ES-I3 (cell line): ENCODE results near the gene ELL.
A peak's percentile ranks its signal among the peaks of the same experiment; 100 is the strongest.

Experiments
- H3K36me3 ChIP-seq: 2 replicates; pipeline ENCODE4 v1.6.1; 2013; ENCODE audit warnings: mild to moderate bottlenecking, low read length, control low read depth, moderate library complexity; ENCODE audit not compliant: insufficient read depth
- H3K4me1 ChIP-seq: 2 replicates; pipeline ENCODE4 v1.6.1; 2013; ENCODE audit warnings: mild to moderate bottlenecking, control low read depth, low read length; ENCODE audit not compliant: insufficient read depth
- H3K9ac ChIP-seq: 2 replicates; pipeline ENCODE4 v1.6.1; 2013; ENCODE audit warnings: low read depth, mild to moderate bottlenecking, low read length, moderate library complexity
- H3K9me3 ChIP-seq: 2 replicates; pipeline ENCODE4 v1.6.1; 2013; ENCODE audit warnings: mild to moderate bottlenecking, low read length, moderate library complexity; ENCODE audit not compliant: control insufficient read depth, insufficient read depth

Gene ELL

GRCh38 chr19:18424890-18425514, 96.9 kb downstream of the ELL start:
- Histone ChIP-seq H3K36me3 (no peaks in the 10 kb centered on the region), H3K9ac (no peak overlapping the region), H3K4me1 (peaks cover 6% of the 10 kb centered on the region; the same call in 1 of the 2 replicates), H3K9me3 (no peaks in the 10 kb centered on the region)

GRCh38 chr19:18424122-18424889, 97.6 kb downstream of the ELL start:
- Histone ChIP-seq H3K4me1 (peaks cover 6% of the 10 kb centered on the region; the same call in 1 of the 2 replicates), H3K9me3 (no peaks in the 10 kb centered on the region), H3K36me3 (no peaks in the 10 kb centered on the region), H3K9ac (no peak overlapping the region)

GRCh38 chr19:18423258-18424020, 98.4 kb downstream of the ELL start:
- no peaks in the 10 kb centered on the region for H3K9me3 ChIP-seq
- H3K36me3 ChIP-seq = no peaks in the 10 kb centered on the region
- no peak overlapping the region for H3K9ac ChIP-seq
- H3K4me1 ChIP-seq = peaks cover 6% of the 10 kb centered on the region; the same call in 1 of the 2 replicates

GRCh38 chr19:18422530-18423191, 99.2 kb downstream of the ELL start:
- Histone ChIP-seq H3K9ac (no peak overlapping the region), H3K36me3 (no peaks in the 10 kb centered on the region), H3K4me1 (peaks cover 12% of the 10 kb centered on the region; the same call in 1 of the 2 replicates), H3K9me3 (no peaks in the 10 kb centered on the region)

- Histone ChIP-seq H3K36me3 (no peaks in the 10 kb centered on the region), H3K9me3 (no peaks in the 10 kb centered on the region), H3K9ac (no peak overlapping the region), H3K4me1 (peaks cover 12% of the 10 kb centered on the region; the same call in 1 of the 2 replicates)
Measured at GRCh38 chr19:18421371-18421959, 100.4 kb downstream of the ELL start.

GRCh38 chr19:18420930-18421329, 100.9 kb downstream of the ELL start:
- peaks cover 16% of the 10 kb centered on the region; the same call in 1 of the 2 replicates for H3K4me1 ChIP-seq
- H3K9ac ChIP-seq = no peak overlapping the region
- no peaks in the 10 kb centered on the region for H3K9me3 ChIP-seq
- no peaks in the 10 kb centered on the region for H3K36me3 ChIP-seq

GRCh38 chr19:18419699-18420460, 102.0 kb downstream of the ELL start:
- Histone ChIP-seq H3K4me1 (peaks cover 19% of the 10 kb centered on the region), H3K36me3 (no peaks in the 10 kb centered on the region), H3K9me3 (no peaks in the 10 kb centered on the region), H3K9ac (peak overlapping the region; percentile 32)

- peak within 1 kb of the TSS; percentile 70 for H3K9ac ChIP-seq
- peaks cover 25% of the 10 kb centered on the region for H3K4me1 ChIP-seq
- no peaks in the 10 kb centered on the region for H3K9me3 ChIP-seq
- no peaks in the 10 kb centered on the region for H3K36me3 ChIP-seq
Measured at GRCh38 chr19:18419195-18419698, 102.6 kb downstream of the ELL start, which contains the start of gene SSBP4. Gene SSBP4, plus strand, starts transcription at chr19:18419398. Its CDS starts 251 bp downstream, at chr19:18419649.

GRCh38 chr19:18418483-18419194, 103.2 kb downstream of the ELL start:
- no peaks in the 10 kb centered on the region for H3K9me3 ChIP-seq
- peak overlapping the region; percentile 70; the same call in 1 of the 2 replicates for H3K9ac ChIP-seq
- H3K4me1 ChIP-seq = peaks cover 25% of the 10 kb centered on the region

GRCh38 chr19:18418029-18418482, 103.8 kb downstream of the ELL start:
- Histone ChIP-seq H3K36me3 (no peaks in the 10 kb centered on the region), H3K4me1 (peaks cover 25% of the 10 kb centered on the region), H3K9me3 (no peaks in the 10 kb centered on the region), H3K9ac (peak overlapping the region; percentile 70; the same call in 1 of the 2 replicates)

More at GRCh38 chr19:18418483-18419194, 103.2 kb downstream of the ELL start:
- no peaks in the 10 kb centered on the region for H3K36me3 ChIP-seq

GRCh38 chr19:18417250-18418028, 104.4 kb downstream of the ELL start:
- Histone ChIP-seq H3K9me3 (no peaks in the 10 kb centered on the region), H3K36me3 (no peaks in the 10 kb centered on the region), H3K9ac (peak overlapping the region; percentile 70), H3K4me1 (peaks cover 25% of the 10 kb centered on the region)

- Histone ChIP-seq H3K9me3 (no peaks in the 10 kb centered on the region), H3K4me1 (peaks cover 25% of the 10 kb centered on the region), H3K36me3 (no peaks in the 10 kb centered on the region), H3K9ac (peak overlapping the region; percentile 70; the same call in 1 of the 2 replicates)
Measured at GRCh38 chr19:18416778-18417249, 105.1 kb downstream of the ELL start.
